ENCODE measurements around the gene GAS1.

Gene GAS1

GRCh38 chr9:86921151-86921923 lies 26.0 kb downstream of the GAS1 start:
- H3K27ac ChIP-seq, result no peak overlapping the region
- TF ChIP-seq ZFX (IDR thresholded peaks at IDR 0.05) (no peak), CTCF (conservative IDR thresholded peaks at IDR 0.05) (no peak)

GRCh38 chr9:86918556-86918955 lies 28.8 kb downstream of the GAS1 start:
- TF ChIP-seq CTCF (conservative IDR thresholded peaks at IDR 0.05), result no peak
- no peak for TF ChIP-seq ZFX (IDR thresholded peaks at IDR 0.05)
- H3K27ac ChIP-seq, result no peak overlapping the region

- TF ChIP-seq CTCF (conservative IDR thresholded peaks at IDR 0.05), result no peak
- TF ChIP-seq ZFX (IDR thresholded peaks at IDR 0.05), result no peak
- H3K27ac ChIP-seq, result no peak overlapping the region
Observed at GRCh38 chr9:86912210-86912609, 35.1 kb downstream of the GAS1 start.

DNA sequence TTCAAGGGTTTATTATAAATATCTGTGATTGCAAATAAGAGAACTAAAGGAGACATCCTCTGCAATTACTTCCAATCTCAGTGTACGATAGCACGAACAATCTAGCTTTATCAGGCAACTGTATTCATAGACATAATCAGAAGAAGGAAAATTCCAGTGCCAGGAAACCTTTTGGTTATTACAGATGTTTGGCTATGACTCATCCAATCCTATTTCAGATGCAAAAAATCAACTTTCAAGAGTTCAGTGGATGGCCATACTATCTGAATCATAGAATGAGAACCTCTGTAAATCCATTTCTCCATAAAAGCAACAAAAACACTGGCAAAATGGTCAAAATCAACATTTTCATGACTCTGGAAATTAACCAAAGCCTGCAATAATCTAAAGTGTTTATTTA lies 37.9 kb downstream of the GAS1 start:
- no peak overlapping the region for H3K27ac ChIP-seq
- TF ChIP-seq ZFX (IDR thresholded peaks at IDR 0.05), result no peak
- TF ChIP-seq CTCF (conservative IDR thresholded peaks at IDR 0.05), result no peak

GRCh38 chr9:86908261-86908660 lies 39.0 kb downstream of the GAS1 start:
- no peak overlapping the region for H3K27ac ChIP-seq
- TF ChIP-seq CTCF (conservative IDR thresholded peaks at IDR 0.05) (no peak), ZFX (IDR thresholded peaks at IDR 0.05) (no peak)

DNA sequence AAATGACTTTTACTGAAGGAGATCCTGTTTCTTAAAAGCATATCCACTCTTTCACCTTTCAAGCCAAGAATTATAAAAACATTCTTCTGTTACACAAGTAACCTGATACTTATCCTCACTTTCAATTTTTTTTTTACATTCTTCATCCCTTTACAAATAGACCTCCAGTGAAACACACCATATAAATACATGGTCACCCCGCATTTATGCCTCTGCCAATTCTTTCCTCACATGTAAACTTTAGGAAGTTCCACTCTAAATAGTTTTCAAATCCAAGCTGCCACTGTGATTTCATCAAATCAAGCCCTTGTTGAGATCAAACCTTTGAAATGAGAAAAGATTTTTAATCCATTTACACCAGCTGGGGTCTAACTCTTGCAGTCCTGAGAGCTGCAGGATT lies 40.0 kb downstream of the GAS1 start:
- TF ChIP-seq ZFX (IDR thresholded peaks at IDR 0.05), result no peak
- no peak for TF ChIP-seq CTCF (conservative IDR thresholded peaks at IDR 0.05)
- no peak overlapping the region for H3K27ac ChIP-seq

DNA sequence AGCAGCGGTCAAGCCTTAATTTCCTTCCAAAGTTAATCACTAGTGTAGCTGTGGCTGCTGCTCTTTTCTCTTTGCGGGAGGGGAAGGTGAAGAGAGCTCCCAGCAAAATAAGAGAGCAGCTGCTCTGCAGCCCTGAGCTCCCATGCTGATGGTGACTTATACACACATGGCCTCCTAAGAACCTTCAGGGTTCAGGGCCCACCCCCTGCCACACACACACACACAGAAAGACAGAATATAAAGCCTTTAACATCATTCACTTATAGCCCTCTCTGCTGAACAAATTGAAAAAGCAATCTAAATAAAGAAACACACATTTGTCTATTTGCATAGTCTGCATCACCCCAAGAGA lies 43.6 kb downstream of the GAS1 start:
- TF ChIP-seq ZFX (IDR thresholded peaks at IDR 0.05) (no peak), CTCF (conservative IDR thresholded peaks at IDR 0.05) (no peak)
- no peak overlapping the region for H3K27ac ChIP-seq

Measured in C4-2B (cell line).